SKM-1 (cell line): ENCODE data around the gene OSBPL6.
"Not testable (repeated sequence)": the region's sequence is repeated elsewhere in the genome, so short reads cannot be mapped to it uniquely, and the experiment has no call there.

ENCODE experiments used
- DNase-seq: peaks from one replicate; lab custom pipeline; 2025; ENCODE audit not compliant: unreplicated experiment; lab: John Stamatoyannopoulos, UW

Gene OSBPL6

DNA sequence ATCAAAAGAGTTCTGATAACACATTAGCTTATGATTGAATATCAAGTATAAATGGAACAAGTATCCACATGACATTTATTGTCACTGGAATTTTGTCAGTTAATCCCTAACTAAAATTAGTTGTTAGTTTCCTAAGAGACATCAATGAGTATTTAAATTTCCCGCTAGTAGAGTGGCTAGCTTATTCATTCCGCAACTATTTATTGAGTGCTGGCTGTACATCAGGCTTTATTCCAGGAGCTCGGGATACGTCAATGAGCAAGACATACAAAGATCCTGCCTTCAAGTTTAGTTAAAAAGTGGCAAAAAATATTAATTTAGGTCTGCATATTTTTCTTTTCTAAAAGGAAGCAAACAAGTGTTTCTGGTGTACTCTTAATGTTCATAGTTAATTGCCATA, 197.4 kb downstream of the OSBPL6 start:
- no peak for DNase-seq

GRCh38 chr2:178392215-178392614, 197.9 kb downstream of the OSBPL6 start:
- DNase-seq, result no peak

- no peak for DNase-seq
Measured at GRCh38 chr2:178394859-178395258, 200.5 kb downstream of the OSBPL6 start.

DNA sequence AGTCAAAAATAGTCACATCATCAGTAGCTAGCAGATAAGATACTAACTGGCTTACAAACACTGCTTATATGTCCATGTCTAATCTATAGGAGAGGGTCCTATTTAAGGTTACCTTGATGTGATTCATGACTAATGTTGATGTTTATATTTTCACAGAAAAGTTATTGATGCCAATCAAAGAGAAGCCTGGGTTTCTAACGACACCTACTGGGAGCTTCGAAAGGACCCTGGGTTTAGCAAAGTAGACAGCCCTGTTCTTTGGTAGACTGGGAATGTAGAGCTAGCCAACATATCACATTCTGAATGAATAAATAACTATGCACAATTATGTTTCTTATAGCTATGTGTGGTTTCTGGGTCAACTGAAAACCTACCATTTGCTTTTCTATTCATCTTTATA, 201.0 kb downstream of the OSBPL6 start:
- no peak for DNase-seq

DNA sequence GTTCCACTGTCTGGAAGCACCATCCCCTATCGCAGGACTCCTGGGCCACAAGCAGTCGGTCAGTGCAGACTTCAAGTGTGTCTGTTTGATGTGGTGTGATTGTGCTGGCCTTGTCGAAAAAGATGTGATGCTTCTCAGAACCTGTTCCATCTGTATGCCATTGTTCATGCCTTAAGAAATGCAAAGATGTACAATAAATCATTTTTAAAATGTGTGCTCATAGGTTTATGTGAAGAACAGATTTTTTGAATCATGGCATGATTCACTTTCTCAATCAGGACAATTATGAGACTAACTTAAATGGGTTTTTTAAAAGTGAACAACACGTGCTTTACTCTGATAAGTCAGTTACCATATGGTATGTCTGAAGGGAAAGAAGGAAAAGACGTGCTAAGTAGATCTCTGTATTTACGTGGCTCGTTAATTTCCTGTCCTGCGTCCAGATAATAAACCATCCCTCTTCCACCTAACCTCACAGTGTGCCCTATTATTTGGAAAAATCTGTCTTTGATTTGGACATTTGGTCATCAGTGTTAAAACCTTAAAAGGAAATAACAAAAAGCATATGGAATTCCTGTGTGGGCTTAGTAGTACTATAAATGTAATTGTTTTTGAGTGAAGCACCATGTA, 201.7 kb downstream of the OSBPL6 start:
- DNase-seq, result no peak

DNA sequence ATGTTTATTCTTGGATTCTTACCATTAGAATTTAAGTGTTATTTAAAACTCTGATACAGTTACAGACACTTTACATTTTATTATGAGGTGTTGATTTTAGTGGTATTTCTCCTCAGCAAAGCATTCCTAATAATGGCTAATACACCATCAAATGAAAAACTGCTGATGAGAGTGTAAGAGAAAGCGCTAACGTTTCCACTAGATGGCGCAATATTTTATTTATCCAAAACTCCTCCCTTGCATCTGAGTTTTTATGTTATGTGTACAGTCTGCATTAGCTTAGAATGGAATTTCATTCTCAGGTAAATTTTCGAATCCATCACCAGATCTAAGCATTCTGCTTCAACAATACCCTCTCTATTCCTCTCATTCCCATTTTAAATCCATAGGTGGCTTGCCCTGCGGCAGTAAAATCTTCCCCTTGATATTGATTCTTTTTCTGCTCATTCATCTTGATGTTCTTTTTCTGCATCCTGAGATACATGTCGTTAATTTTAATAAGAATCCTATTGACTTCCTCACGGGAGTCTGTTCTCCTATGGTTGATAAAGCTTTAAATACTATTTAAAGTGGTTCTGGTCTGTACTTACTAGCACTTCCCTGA, 202.8 kb downstream of the OSBPL6 start:
- DNase-seq, result no peak

DNA sequence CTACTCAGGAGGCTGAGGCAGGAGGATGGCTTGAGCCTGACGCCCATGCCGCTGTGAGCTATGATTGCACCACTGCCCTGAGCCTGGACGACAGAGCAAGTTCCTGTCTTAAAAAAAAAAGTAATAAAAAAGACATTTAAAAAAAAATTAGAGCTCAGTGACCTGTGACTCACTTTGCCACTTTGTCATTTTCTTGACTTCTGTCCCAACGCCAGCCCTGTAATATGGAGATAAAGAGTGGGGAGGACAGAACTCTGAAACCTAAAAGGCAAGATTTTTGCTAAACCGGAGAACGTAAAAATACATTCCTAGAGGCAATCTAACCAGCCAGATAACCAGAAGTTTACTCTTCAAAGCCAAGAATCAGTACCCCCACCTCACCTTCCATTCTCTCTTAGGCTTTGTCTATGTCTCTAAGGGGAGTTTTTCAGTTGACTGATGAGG, 207.7 kb downstream of the OSBPL6 start:
- DNase-seq, result no peak

- no peak for DNase-seq
Measured at GRCh38 chr2:178403671-178404306, 209.5 kb downstream of the OSBPL6 start.

DNA sequence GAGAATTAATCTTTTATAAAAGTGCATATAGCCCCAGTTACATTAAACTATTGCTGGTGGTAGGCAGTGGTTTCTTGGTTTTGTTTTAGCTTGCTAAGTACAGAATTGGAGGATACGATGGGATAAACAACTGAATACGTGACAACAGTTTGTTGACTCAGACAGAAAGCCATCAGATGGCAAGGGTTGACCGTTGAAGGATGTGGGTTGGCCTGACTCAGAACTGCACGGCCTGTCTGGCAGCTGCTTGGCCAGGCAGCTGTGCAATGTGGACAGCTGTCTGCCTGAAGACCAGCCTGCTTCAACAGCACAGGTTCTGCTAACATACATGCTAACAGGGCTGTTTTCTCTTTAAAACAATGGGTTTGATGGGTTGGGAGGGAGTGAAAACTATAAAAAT, 210.1 kb downstream of the OSBPL6 start:
- DNase-seq, result no peak

DNA sequence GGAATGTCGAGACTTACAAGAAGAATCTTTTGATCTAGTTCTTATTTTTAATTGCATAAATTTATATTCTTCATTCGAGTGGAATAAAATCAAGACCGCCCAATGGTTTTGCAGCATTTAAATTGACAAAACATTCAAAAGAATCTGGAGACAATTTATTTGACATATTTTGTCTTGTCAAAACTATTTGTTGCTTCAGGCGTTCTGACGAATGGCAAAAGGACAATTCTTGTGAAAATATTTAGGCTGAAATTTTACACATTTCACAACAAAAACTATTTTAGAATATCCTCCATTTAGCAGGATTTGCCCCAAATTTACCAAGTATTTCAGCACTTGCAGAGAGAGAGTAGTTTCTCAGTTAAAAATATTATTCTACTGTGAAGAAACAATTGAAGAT, 214.9 kb downstream of the OSBPL6 start:
- DNase-seq, result no peak

DNA sequence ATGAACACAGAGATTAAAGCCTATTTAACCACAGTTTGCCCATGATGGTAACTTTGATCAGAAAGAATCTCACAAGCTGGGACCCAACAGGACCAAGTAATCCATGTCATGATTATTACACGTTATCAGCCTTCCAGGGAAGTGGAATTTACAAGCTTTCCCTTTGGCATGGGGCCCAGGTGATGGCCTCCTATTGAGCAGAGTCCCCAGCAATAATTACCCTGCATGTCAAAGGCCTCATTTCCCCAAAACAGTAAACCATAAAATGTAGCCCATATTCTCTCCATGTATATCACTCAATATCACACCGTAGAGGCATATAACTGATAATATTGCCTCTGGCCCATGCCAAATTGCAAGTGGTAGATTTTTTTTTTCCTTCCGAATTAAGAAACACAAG, 217.7 kb downstream of the OSBPL6 start:
- no peak for DNase-seq

GRCh38 chr2:178412453-178412852, 218.1 kb downstream of the OSBPL6 start:
- not testable (repeated sequence) for DNase-seq

GRCh38 chr2:178413472-178414265, 219.4 kb downstream of the OSBPL6 start:
- peak; percentile 56 for DNase-seq

- peak; percentile 89 for DNase-seq
Measured at GRCh38 chr2:178414266-178415247, 220.2 kb downstream of the OSBPL6 start.

DNA sequence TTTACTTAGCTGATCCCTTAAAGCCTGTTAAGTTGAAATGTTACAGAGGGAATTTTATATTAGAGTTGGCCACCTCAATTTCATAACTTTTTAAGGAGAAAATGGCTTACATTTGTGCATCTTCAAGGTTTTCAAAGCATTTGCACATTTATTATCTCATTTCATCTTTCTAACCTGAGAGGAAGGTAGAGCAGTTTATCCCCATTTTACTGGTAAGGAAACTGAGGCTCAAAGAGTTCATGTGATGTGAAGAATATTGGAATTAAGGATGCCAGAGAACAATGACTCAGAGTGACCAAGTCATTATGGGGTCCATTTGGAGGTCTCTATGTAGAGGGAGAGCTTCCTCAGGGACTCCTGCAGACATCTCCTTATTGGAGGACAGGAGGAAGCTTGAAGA, 221.7 kb downstream of the OSBPL6 start:
- no peak for DNase-seq

DNA sequence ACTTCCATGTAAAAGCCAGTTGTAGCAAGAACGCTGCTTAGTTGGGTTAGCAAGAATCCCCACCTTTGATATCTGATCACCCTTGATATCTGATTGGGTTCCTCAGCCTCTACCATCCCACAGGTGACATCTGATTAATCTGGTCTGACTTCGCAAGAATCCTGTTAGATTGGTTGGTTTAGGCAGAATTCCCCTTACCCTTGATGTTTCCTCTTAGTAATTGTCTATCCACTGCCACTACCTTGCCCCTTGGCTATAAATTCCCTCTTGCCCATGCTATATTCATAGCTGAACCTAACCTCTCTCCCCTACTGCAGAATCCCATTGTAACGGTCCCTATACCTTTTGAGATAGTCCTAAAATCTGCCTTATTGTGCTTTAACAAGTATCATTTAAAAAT, 223.6 kb downstream of the OSBPL6 start:
- no peak for DNase-seq

- DNase-seq, result no peak
Measured at GRCh38 chr2:178418426-178418825, 224.1 kb downstream of the OSBPL6 start.

GRCh38 chr2:178419123-178419522, 224.8 kb downstream of the OSBPL6 start:
- DNase-seq, result no peak

GRCh38 chr2:178420463-178420999, 226.2 kb downstream of the OSBPL6 start:
- peak; percentile 30 for DNase-seq

- no peak for DNase-seq
Measured at GRCh38 chr2:178422097-178422496, 227.8 kb downstream of the OSBPL6 start.
